Dermis microvascular lymphatic vessel endothelial cell (primary cell): ENCODE measurements around the gene APOB. TPM values are rescaled to one million over a fixed set of nuclear protein-coding genes. Genes with fewer than 3 reads are reported as not detected.

ENCODE experiments used
- total RNA-seq: library from RNA; depleted of rRNA; stranded (reverse); fragments of >200 nt; gene quantifications from 2 replicates; pipeline ENCODE4 v1.2.1, GENCODE V29; 2014

The APOB gene
- total RNA-seq, 1 donor from 2014 or later: under 0.01 TPM

Other genes starting within 250 kb of the APOB start
- 16.4 and 17.3 TPM in 2 replicates for gene LDAH, start 221.0 kb downstream of the APOB start, total RNA-seq
- not detected in 2 replicates for gene TDRD15, start 79.9 kb upstream of the APOB start, total RNA-seq